ENCODE data around the gene STXBP5L. TPM values are rescaled to one million over a fixed set of nuclear protein-coding genes. Genes with fewer than 3 reads are reported as not detected.
"Not testable (repeated sequence)": the region's sequence is repeated elsewhere in the genome, so short reads cannot be mapped to it uniquely, and the experiment has no call there.

STXBP5L gene
- total RNA-seq, 2 experiments from 2014 or later: not detected

DNA sequence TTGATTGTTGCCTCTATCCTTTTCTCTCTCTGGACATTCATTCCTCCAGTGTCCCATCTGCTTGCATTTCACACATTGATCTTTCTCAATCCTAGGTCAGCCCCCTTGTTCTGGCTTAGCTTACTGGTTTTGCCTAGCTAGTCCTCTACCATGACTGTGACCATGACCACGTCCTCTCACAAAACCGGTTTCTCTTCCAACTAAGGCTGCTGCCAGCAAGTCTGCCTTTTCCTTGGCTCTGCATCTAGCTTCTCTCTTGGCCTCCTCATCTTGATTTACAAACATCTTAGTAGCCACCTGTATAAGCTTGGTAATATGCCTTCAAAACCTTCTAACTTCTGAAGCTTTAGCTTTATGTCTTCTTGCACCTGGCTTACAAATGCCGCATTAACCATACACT, 167.2 kb downstream of the STXBP5L start:
- H3K27me3 Mint-ChIP-seq: no peaks in the 10 kb centered on the region
- H3K36me3 Mint-ChIP-seq (ENCODE audit: low read depth): no peaks in the 10 kb centered on the region
- H3K4me1 Mint-ChIP-seq: no peaks in the 10 kb centered on the region
- peaks cover 8% of the 10 kb centered on the region for H3K9me3 Mint-ChIP-seq
- no peak overlapping the region for H3K27ac Mint-ChIP-seq
- ChIA-PET CTCF (no interaction called here), POLR2A (no interaction called here)
- no peak overlapping the region for H3K4me3 Mint-ChIP-seq
- no peak for DNase-seq

DNA sequence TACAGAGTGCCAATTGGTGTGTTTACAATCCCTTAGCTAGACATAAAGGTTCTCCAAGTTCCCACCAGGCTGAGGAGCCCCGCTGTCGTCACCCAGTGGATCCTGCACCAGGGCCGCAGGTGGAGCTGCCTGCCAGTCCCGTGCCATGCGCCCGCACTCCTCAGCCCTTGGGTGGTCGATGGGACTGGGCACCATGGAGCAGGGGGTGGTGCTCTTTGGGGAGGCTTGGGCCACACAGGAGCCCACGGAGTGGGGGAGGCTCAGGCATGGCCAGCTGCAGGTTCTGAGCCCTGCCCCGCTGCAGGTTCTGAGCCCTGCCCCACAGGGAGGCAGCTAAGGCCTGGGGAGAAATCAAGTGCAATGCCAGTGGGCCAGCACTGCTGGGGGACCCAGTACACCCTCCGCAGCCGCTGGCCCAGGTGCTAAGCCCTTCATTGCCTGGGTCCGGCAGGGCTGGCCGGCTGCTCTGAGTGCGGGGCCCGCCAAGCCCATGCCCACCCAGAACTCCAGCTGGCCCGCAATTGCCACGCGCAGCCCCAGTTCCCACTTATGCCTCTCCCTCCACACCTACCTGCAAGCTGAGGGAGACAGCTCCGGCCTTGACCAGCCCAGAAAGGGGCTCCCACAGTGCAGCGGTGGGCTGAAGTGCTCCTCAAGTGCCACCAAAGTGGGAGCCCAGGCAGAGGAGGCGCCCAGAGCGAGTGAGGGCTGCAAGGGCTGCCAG, 170.5 kb downstream of the STXBP5L start:
- H3K27me3 Mint-ChIP-seq; H3K4me1 Mint-ChIP-seq; H3K9me3 Mint-ChIP-seq; DNase-seq; H3K27ac Mint-ChIP-seq; POLR2A ChIA-PET; CTCF ChIA-PET; H3K36me3 Mint-ChIP-seq (ENCODE audit: low read depth); H3K4me3 Mint-ChIP-seq: not testable (repeated sequence)

- Mint-ChIP-seq H3K27ac (no peak overlapping the region), H3K27me3 (no peaks in the 10 kb centered on the region), H3K4me1 (no peaks in the 10 kb centered on the region), H3K9me3 (peaks cover 15% of the 10 kb centered on the region), H3K36me3 (ENCODE audit: low read depth) (no peaks in the 10 kb centered on the region), H3K4me3 (no peak overlapping the region)
- ChIA-PET CTCF (interaction anchor here (0.6 kb wide), 1 partner anchor 30 kb away, joined by 5 read pairs; no protein-coding TSS in a partner anchor), POLR2A (no interaction called here)
- DNase-seq: no peak
Observed at GRCh38 chr3:121096953-121097352, 188.9 kb downstream of the STXBP5L start.

- H3K4me3 Mint-ChIP-seq; H3K27me3 Mint-ChIP-seq; H3K27ac Mint-ChIP-seq; H3K9me3 Mint-ChIP-seq; H3K4me1 Mint-ChIP-seq; POLR2A ChIA-PET; H3K36me3 Mint-ChIP-seq (ENCODE audit: low read depth); DNase-seq; CTCF ChIA-PET: not testable (repeated sequence)
Observed at GRCh38 chr3:121111086-121111485, 203.1 kb downstream of the STXBP5L start.

DNA sequence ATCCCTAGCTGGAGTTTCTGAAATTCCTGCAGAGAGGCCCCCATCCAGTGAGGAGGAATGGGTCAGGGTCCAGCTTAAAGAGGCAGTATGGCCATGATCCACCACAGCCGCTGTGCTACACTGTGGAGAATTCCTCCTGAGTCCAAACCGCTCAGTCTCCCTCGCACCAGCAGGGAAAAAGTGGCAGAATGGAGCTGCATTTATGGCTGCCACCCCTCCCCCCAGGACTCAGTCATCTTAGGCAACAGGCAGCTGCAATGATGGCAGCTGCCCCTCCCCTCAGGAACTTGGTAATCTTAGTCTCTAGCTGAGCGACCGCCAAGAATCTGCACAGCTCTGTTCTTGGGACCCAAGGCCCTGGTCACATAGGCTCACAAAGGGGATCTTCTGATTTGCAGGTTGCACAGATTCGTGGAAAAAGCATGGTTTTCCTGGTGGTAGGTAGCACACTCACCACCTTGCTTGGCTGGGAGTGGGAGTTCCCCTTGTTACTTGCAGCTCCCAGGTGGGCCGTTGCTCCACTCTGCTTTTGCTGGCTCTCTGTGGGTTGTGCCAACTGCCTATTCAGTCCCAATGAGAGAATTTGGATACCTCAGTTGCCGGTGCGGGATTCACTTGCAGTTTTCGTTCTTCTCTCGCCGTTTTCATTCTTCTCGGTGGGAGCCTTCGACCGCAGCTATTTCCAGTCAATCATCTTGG, 204.1 kb downstream of the STXBP5L start:
- H3K27ac Mint-ChIP-seq: no peak overlapping the region
- POLR2A ChIA-PET: no interaction called here
- H3K4me3 Mint-ChIP-seq: no peak overlapping the region
- no peaks in the 10 kb centered on the region for H3K9me3 Mint-ChIP-seq
- H3K27me3 Mint-ChIP-seq: no peaks in the 10 kb centered on the region
- DNase-seq: no peak
- no peaks in the 10 kb centered on the region for H3K36me3 Mint-ChIP-seq (ENCODE audit: low read depth)
- no peaks in the 10 kb centered on the region for H3K4me1 Mint-ChIP-seq
- CTCF ChIA-PET: no interaction called here

- no peaks in the 10 kb centered on the region for H3K4me1 Mint-ChIP-seq
- no peaks in the 10 kb centered on the region for H3K36me3 Mint-ChIP-seq (ENCODE audit: low read depth)
- DNase-seq: no peak
- no peak overlapping the region for H3K4me3 Mint-ChIP-seq
- no peaks in the 10 kb centered on the region for H3K27me3 Mint-ChIP-seq
- POLR2A ChIA-PET: no interaction called here
- no peak overlapping the region for H3K27ac Mint-ChIP-seq
- CTCF ChIA-PET: no interaction called here
- no peaks in the 10 kb centered on the region for H3K9me3 Mint-ChIP-seq
Observed at GRCh38 chr3:121126033-121126706, 218.2 kb downstream of the STXBP5L start.

DNA sequence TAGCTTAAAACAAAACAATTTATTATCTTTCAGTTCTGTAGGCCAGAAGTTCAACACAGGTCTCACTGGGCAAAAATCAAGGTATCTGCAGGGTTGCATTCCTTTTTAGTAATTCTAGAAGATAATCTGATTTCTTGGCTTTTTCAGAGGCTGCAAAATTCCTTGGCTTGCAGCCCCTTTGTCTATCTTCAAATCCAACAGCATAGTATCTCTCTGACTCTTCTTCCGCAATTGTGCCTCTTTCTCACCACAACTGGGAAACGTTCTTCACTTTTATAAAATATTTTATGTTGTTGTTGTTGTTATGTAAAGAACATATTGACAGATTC, 218.7 kb downstream of the STXBP5L start:
- H3K27ac Mint-ChIP-seq: no peak overlapping the region
- no peak for DNase-seq
- ChIA-PET POLR2A (no interaction called here), CTCF (no interaction called here)
- H3K4me3 Mint-ChIP-seq: no peak overlapping the region
- no peaks in the 10 kb centered on the region for H3K27me3 Mint-ChIP-seq
- H3K9me3 Mint-ChIP-seq: no peaks in the 10 kb centered on the region
- no peaks in the 10 kb centered on the region for H3K4me1 Mint-ChIP-seq
- no peaks in the 10 kb centered on the region for H3K36me3 Mint-ChIP-seq (ENCODE audit: low read depth)

DNA sequence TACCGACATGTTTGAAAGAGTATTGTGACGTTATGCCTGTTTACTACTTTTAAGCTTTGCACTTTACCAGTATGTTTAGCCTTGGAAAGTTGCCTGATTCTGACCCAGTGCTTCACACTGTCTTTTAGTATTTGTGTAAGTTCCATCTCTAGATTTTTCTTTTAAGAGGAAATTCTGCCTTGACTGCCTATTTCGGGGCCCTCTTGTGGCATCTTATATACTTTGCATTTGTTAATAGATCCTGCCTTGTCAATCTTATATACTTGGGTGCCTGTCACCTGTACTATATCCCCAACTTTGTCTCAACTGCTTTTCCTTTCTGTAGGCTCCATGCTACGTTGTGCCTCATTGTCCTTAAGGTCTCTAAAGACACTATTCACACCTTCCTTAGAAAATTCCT, 244.6 kb downstream of the STXBP5L start:
- DNase-seq: no peak
- H3K9me3 Mint-ChIP-seq: no peaks in the 10 kb centered on the region
- no peak overlapping the region for H3K4me3 Mint-ChIP-seq
- H3K27ac Mint-ChIP-seq: no peak overlapping the region
- H3K4me1 Mint-ChIP-seq: no peaks in the 10 kb centered on the region
- no peaks in the 10 kb centered on the region for H3K27me3 Mint-ChIP-seq
- POLR2A ChIA-PET: no interaction called here
- CTCF ChIA-PET: no interaction called here
- no peaks in the 10 kb centered on the region for H3K36me3 Mint-ChIP-seq (ENCODE audit: low read depth)

- Mint-ChIP-seq H3K27me3 (no peaks in the 10 kb centered on the region), H3K36me3 (ENCODE audit: low read depth) (no peaks in the 10 kb centered on the region), H3K9me3 (no peaks in the 10 kb centered on the region), H3K4me1 (no peaks in the 10 kb centered on the region), H3K4me3 (no peak overlapping the region), H3K27ac (no peak overlapping the region)
- POLR2A ChIA-PET: no interaction called here
- DNase-seq: no peak
- CTCF ChIA-PET: no interaction called here
Observed at GRCh38 chr3:121153851-121154250, 245.8 kb downstream of the STXBP5L start.

GRCh38 chr3:121155028-121155427, 247.0 kb downstream of the STXBP5L start:
- H3K9me3 Mint-ChIP-seq: no peaks in the 10 kb centered on the region
- no peaks in the 10 kb centered on the region for H3K36me3 Mint-ChIP-seq (ENCODE audit: low read depth)
- no peaks in the 10 kb centered on the region for H3K27me3 Mint-ChIP-seq
- CTCF ChIA-PET: no interaction called here
- DNase-seq: no peak
- no peaks in the 10 kb centered on the region for H3K4me1 Mint-ChIP-seq
- H3K27ac Mint-ChIP-seq: no peak overlapping the region
- H3K4me3 Mint-ChIP-seq: no peak overlapping the region
- POLR2A ChIA-PET: no interaction called here

DNA sequence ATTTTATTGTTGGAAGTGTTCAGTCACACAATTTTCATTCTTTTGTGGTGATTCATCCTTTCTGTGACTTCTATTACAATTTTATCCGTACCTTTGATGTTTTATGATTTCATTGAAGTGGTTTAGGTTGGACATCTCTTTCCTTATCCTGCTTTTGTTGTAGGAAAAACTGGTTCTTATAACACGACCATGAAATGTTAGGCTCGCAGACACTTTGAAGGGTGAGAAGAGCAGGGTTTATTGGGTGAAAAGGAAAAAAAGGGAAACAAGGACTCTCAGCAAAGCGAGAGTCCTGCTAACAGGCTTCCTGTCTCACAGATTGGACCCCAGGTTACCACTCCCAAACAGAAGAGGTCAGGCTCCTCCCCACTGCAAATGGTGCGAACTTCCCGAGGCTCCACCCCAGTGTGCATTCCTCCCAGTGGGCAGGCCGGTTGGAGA, 257.4 kb downstream of the STXBP5L start:
- Mint-ChIP-seq H3K36me3 (ENCODE audit: low read depth) (no peaks in the 10 kb centered on the region), H3K27ac (no peak overlapping the region), H3K4me3 (no peak overlapping the region), H3K9me3 (peaks cover 4% of the 10 kb centered on the region), H3K27me3 (no peaks in the 10 kb centered on the region), H3K4me1 (no peaks in the 10 kb centered on the region)
- no peak for DNase-seq
- ChIA-PET POLR2A (no interaction called here), CTCF (no interaction called here)

GRCh38 chr3:121167374-121168139, 259.6 kb downstream of the STXBP5L start:
- peaks cover 2% of the 10 kb centered on the region for H3K9me3 Mint-ChIP-seq
- DNase-seq: no peak
- POLR2A ChIA-PET: no interaction called here
- H3K4me1 Mint-ChIP-seq: no peaks in the 10 kb centered on the region
- H3K36me3 Mint-ChIP-seq (ENCODE audit: low read depth): no peaks in the 10 kb centered on the region
- no peak overlapping the region for H3K27ac Mint-ChIP-seq
- no peaks in the 10 kb centered on the region for H3K27me3 Mint-ChIP-seq
- H3K4me3 Mint-ChIP-seq: no peak overlapping the region
- CTCF ChIA-PET: no interaction called here

DNA sequence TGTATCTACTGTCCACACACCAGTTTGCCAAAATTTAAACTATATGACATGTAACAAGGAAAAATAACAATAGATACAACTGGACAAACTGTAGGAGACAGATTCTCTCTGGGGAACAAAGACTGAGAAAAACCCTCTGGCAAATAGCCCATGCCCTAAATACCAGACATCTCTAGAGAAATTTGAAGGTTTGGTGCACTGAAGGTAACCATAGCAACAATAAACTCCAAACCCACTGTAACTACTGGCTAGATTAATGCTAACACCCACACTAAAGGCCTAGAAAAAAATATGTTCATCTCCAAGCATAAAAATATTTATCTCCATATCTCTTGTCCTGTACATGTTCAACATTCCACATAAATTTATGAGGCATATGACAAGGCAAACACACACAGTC, 267.1 kb downstream of the STXBP5L start:
- Mint-ChIP-seq H3K4me3 (no peak overlapping the region), H3K9me3 (peaks cover 10% of the 10 kb centered on the region), H3K27ac (no peak overlapping the region), H3K4me1 (no peaks in the 10 kb centered on the region), H3K36me3 (ENCODE audit: low read depth) (no peaks in the 10 kb centered on the region), H3K27me3 (no peaks in the 10 kb centered on the region)
- CTCF ChIA-PET: interaction anchor here (0.8 kb wide), 1 partner anchor 66 kb away, joined by 3 read pairs; no protein-coding TSS in a partner anchor
- DNase-seq: no peak
- POLR2A ChIA-PET: no interaction called here
